Left renal pelvis (tissue), 4 donors: ENCODE results near the gene PWWP3B. TPM values are rescaled to one million over a fixed set of nuclear protein-coding genes. Genes with fewer than 3 reads are reported as not detected.
A peak's percentile ranks its signal among the peaks of the same experiment; 100 is the strongest.
"Not testable (repeated sequence)": the region's sequence is repeated elsewhere in the genome, so short reads cannot be mapped to it uniquely, and the experiment has no call there.

Experiments
- DNase-seq, 4 donors: peaks; one replicate each; pipeline ENCODE4 v3.0.0-alpha.2; 2013; ENCODE audit warnings: low read depth in 4 of 4, low spot score in 3 of 4
- polyA plus RNA-seq, 4 donors: library from polyadenylated mRNA; unstranded; fragments of 120-200 nt; gene quantifications; one replicate each; pipeline ENCODE4 v1.2.1, GENCODE V29; 2013; ENCODE audit not compliant: insufficient read length in 4 of 4

PWWP3B gene
- 1 to 10 TPM; 1.8 to 3.6 (median 2.9) TPM for polyA plus RNA-seq

- DNase-seq: no peak
Observed at GRCh38 chrX:106168107-106168506, at the start of gene PWWP3B. Gene PWWP3B (plus strand): TSS chrX:106168305. CDS start chrX:106205433, 37,128 bp downstream.

DNA sequence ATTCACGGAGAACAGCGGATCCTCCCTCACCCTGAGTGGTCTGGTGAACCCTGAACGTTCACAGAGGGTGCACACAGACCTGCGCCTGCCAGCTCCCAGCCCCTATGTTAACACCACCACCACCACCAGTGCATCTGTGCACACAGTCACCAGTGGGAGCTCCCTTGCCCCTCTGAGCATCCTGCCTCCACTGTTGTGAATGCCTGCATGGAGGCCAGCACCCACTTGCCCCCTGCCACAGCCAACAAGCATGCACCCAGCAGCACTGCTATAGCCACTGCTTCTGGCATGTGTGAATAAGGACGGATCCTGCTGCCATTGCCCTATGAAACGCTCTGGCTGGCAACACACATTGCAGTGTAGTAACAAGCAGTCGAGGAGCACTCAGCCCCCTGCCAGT, 29.1 kb upstream of the PWWP3B start:
- DNase-seq: no peak

DNA sequence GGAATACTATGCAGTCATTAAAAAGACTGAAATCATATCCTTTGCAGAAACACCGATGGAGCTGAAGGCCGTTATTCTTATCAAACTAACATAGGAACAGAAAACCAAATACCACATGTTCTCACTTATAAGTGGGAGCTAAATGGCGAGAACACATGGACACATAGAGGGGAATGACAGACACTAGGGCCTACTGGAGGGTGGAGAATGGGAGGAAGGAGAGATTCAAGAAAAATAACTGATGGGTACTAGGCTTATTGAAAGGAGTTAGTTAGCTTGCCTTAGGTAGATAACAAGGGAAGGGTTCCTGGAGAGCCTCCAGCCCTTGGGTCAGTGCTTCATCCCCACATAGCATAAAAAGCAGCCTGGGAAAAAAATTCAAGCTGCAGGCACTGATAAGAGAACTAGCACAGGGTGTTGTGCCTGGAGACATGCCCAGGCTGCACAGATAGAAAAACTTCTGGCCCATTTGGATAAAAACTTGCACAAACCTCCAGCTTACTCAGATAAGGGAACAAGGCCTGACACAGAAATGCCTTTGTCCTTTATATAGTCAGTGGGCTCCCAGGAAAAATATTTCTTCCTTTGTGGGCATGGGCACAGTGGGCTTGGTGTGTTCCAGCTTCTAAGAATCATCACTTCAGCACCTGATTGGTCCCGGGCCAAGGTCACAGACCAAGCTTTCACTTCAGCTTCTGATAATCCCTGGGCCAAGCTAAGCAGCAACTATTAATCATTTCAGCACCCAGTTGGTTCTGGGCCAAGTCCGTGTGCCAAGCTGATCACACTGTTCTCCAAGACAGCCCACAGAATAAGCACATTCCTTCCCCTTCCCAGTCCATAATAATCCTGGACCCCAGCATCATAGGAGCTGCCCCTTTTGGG, 23.1 kb upstream of the PWWP3B start:
- no peak for DNase-seq

- DNase-seq: no peak
Observed at GRCh38 chrX:106150701-106151100, 17.4 kb upstream of the PWWP3B start.

DNA sequence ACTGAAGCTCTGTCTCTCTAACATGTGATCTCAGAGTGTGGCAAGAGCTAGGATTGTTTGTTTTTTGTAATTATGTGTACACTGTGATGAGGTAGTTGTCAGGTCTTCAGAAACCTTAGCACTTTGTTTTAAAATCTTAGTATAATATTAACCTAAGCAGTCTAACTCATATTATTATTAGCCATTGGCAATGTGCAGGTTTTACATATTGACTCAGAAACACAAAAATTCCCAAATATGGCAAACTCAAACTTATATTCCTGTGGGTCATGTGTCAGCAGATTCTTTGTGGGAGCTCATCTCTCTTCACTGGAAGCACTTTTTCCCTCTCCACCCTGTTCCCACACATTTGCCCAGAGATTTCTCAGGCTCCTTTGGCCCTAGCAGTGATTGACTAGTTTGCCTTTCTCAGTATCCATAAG, 8.2 kb upstream of the PWWP3B start:
- no peak for DNase-seq

DNA sequence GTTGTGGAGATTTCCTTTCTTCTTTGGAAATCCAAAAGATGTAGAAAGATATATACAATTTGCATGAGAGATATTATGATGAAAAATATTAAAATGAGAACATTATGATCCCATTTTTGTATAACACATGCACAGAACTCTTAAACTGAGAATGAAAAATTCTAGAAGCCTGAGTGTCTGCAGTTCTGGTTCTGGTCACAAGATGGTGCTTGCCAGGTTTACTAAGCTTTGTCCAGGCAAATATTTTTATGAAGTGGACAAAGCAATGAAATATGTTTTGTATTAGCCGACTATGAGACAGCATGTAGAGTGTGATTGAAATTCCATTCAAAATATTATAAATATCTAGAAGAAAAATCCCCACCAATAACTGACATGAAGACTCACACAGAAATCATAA, 2.2 kb downstream of the PWWP3B start:
- no peak for DNase-seq

GRCh38 chrX:106171293-106171820, 3.3 kb downstream of the PWWP3B start:
- DNase-seq: no peak

DNA sequence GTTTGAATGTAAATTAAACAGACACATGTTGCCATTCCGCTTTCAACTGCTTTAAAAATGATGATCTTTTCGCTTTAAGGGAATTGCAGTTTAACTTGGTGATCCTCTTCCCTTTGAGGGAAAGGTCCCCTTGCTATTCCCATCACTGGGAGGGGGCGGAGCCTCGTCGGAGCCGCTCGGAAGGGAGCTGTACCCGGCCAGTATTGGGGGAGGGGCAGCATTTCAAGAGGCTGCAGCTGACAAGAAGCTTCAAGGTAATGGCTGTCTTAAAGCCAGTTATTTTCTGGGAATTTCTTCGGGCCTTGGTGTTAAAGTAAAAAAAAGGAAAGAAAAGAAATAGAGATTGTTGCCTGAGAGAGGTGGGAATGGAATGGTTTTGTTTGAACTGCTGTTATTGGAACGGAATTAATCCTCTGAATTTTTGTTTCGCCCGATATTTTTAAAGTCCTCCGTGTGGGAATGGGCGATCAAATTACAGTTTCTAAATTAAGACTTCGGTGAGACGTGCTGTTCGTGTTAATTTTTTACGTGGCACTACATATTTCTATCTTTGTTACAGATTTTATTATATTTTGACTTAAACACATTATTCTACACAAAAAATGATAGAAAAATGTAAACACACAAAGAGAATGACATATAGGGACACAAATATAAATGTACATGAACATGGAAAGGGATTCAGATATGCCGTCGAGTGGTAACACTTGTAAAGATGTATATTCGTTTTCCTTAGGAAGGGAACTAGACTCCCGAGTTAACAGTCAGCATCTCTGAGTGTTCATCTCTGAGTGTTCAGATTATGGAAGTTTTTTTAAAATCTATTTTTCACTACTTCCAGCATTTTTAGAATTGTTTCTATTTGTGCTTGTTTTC, 9.2 kb downstream of the PWWP3B start:
- DNase-seq: peak in 1 of 4 donors; percentile 39

DNA sequence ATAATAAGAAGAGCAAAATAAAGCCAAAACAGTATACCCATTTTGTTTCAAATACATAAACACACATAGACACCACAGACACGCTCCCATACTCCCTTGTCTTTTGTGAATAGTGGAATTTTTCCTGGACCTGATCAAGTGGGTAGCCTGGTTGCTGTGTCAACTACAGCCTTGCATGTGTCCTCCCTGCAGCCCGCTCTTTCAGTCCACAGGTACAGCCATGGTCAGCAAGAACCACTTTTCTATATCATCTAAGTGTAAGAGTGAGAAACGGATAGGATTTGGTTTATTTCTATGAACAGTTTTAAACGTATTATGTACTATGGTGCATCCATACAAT, 9.8 kb downstream of the PWWP3B start:
- DNase-seq: no peak

DNA sequence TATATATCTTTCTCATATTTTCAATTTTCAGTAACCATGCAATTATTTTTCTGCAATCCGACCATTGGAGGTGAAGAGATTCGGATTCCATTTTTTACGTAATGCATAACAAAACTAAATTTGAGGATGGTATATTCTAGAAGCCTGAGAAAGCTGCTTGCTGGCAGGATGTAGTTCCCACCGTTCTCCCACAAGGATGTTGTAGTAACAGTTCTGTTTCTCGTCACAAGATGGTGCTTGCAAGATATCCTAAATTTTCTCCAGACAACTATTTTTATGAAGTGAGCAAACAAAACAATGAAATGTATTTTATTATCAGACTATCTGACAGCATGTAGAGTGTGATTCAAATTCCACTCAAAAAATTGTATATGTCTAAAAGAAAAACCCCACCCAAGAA, 10.7 kb downstream of the PWWP3B start:
- no peak for DNase-seq

DNA sequence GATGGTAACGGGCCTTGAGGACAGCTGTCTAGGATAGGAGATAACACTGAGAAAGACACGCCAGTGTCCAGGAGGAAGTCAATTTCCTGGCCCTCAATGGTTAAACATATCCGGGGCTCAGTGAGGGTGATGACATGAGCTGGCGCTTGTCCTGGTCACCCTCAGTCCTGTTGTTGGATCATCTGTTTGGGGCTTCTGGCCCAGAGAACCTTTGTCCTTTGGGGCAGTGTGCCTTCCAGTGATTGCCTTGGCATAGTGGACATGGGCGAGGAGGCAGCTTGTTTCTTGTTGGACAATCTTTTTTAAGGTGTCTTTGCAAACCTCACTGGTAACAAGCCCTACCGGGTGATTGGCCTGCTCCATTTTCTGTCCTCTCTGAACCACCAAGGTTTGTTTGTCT, 15.6 kb downstream of the PWWP3B start:
- DNase-seq: not testable (repeated sequence)

DNA sequence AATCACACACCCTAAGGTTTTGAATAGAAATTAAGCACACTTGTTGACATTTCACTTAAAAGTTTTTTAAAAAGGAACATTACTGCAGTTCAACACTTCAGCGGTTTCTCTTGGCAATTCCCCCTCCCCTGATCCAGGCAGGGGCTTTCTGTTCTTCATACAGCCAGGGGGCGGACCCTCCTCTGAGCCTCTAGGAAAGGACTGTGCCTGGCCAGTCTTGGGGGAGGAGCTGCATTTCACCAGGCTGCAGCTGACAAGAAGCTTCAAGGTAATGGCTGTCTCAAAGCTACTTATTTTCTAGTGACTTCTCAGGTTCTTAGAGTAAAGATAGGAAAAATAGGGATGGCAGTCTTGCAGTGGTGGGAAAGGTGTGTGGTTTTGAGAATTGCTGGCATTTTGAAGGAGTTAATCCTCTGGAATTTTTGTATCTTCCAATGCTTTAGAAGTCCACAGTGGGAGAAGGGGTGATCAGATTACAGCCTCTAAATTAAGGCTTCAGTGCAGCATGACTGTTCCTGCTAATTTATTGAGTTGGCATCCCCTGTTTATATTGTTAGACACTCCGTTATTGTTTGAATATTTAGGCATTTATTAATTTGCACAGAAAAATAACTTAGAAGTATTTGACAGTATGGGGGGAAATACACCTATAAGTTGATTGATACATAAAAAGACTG, 33.5 kb downstream of the PWWP3B start:
- DNase-seq: no peak

DNA sequence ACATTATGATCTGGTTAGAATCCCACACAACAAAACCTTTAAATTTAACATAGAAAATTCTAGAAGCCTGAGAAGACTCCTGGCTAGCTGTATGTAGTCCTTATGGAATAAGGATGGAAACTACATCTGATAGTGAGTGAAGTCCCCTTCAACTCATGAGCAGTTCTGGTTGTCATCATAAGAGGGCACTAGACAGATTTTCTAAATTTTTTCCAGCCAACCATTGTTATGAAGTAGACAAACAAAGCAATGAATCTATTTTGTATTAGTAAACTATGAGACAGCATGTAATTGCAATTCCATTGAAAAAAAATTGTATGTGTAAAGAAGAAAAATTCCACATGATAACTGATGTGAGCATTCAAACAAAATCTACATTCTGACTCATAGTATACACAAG, 35.2 kb downstream of the PWWP3B start:
- no peak for DNase-seq

DNA sequence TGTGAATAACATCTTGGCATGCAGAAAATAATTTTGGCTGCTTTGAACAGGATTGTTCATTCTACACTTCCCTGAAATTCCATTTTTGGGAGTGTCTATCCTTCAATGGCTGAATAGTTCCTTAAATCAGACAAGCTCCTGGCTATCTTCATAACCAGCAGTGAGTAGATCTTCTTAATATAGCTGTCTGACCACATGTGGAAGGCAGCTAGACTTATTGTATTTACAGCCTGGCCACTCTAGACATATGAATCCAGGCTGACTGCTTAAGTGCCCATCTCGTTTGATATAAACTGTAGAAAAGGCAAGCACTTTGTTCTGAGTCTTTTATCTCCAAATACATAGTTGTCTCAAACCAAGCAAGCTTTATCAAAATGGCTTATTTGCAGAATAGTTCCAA, 40.0 kb downstream of the PWWP3B start:
- DNase-seq: no peak

Other genes starting within 250 kb of the PWWP3B start
- under 1 TPM; 0.18 to 0.89 (median 0.21) TPM for gene SERPINA7, start 129.6 kb upstream of the PWWP3B start, polyA plus RNA-seq